ENCODE results near the gene PRRX2.
"Not testable (repeated sequence)": the region's sequence is repeated elsewhere in the genome, so short reads cannot be mapped to it uniquely, and the experiment has no call there.

The PRRX2 gene

GRCh38 chr9:129740666-129741464, 75.4 kb downstream of the PRRX2 start:
- Histone ChIP-seq H3K27ac (no peak overlapping the region), H3K4me3 (no peak overlapping the region)
- no peak for TF ChIP-seq CTCF (IDR thresholded peaks at IDR 0.05)
- no peak for DNase-seq (ENCODE audit: low spot score)

- no peak for DNase-seq (ENCODE audit: low spot score)
- TF ChIP-seq CTCF (IDR thresholded peaks at IDR 0.05), result no peak
- H3K27ac ChIP-seq, result no peak overlapping the region
- H3K4me3 ChIP-seq, result no peak overlapping the region
These were observed 79.8 kb downstream of the PRRX2 start for GRCh38 chr9:129745200-129745599.

- no peak for DNase-seq (ENCODE audit: low spot score)
- Histone ChIP-seq H3K27ac (no peak overlapping the region), H3K4me3 (no peak overlapping the region)
- TF ChIP-seq CTCF (IDR thresholded peaks at IDR 0.05), result no peak
These were observed 80.8 kb downstream of the PRRX2 start for GRCh38 chr9:129746092-129746777.

GRCh38 chr9:129748249-129748648, 82.8 kb downstream of the PRRX2 start:
- Histone ChIP-seq H3K4me3 (no peak overlapping the region), H3K27ac (no peak overlapping the region)
- TF ChIP-seq CTCF (IDR thresholded peaks at IDR 0.05), result no peak
- DNase-seq (ENCODE audit: low spot score), result no peak

- not testable (repeated sequence) for H3K27ac ChIP-seq; H3K4me3 ChIP-seq; DNase-seq (ENCODE audit: low spot score)
These were observed 83.6 kb downstream of the PRRX2 start for GRCh38 chr9:129749052-129749451.

- H3K27ac ChIP-seq, result no peak overlapping the region
- no peak overlapping the region for H3K4me3 ChIP-seq
- no peak for DNase-seq (ENCODE audit: low spot score)
- no peak for TF ChIP-seq CTCF (IDR thresholded peaks at IDR 0.05)
These were observed 84.1 kb downstream of the PRRX2 start for GRCh38 chr9:129749575-129749974.

- no peak for TF ChIP-seq CTCF (IDR thresholded peaks at IDR 0.05)
- Histone ChIP-seq H3K27ac (no peak overlapping the region), H3K4me3 (no peak overlapping the region)
- DNase-seq (ENCODE audit: low spot score), result no peak
These were observed 84.7 kb downstream of the PRRX2 start for GRCh38 chr9:129750013-129750638.

Measured in coronary artery (tissue), 2 donors.